A549 (cell line): ENCODE measurements around the gene SUSD5. TPM values are rescaled to one million over a fixed set of nuclear protein-coding genes. Genes with fewer than 3 reads are reported as not detected.

Experiments used
- ATAC-seq, 2 experiments: fragments of 200-7000 bp in 1 of 2; fragments of >200 bp in 1 of 2; cut with Nextera tagmentation in 1 of 2; cut with Tn5 transposase in 1 of 2; 3 replicates each; pipeline versions ENCODE4 v1.8.0 to v1.9.1; 2018 to 2020; ENCODE audit warnings: mild to moderate bottlenecking in 1 of 2, moderate library complexity in 1 of 2
- CTCF ChIA-PET: fragments of 300-600 bp; sonication (Branson Sonifier 250); formaldehyde crosslinking; extraction: SDS; loops from one replicate; lab custom pipeline; 2021; ENCODE audit warnings: antibody characterized with exemption, inconsistent platforms; lab: Yijun Ruan, JAX
- POLR2A ChIA-PET: fragments of 350-600 bp; formaldehyde crosslinking; extraction: SDS; loops from one replicate; lab custom pipeline; 2021; ENCODE audit warnings: antibody characterized with exemption, inconsistent platforms; lab: Yijun Ruan, JAX
- DNase-seq, 2 experiments: peaks; one replicate each; pipeline versions ENCODE4 v3.0.0 to v3.0.0-alpha.2; 2011 to 2016; ENCODE audit warnings: low read depth in 1 of 2, low spot score in 1 of 2
- FAIRE-seq: peaks from 2 replicates; lab custom pipeline; 2011; peaks lifted over from hg19 to GRCh38; lab: Jason Lieb, UNC
- H3K27ac ChIP-seq, 2 experiments: fragments of >200 bp; sonication (Bioruptor Twin); formaldehyde crosslinking; 3 replicates each; pipeline ENCODE4 v1.5.1; 2016 to 2017
- H3K4me1 ChIP-seq: fragments of >200 bp; sonication (Bioruptor Twin); formaldehyde crosslinking; 3 replicates; pipeline ENCODE4 v1.6.1; 2016
- H3K4me2 ChIP-seq: fragments of >200 bp; sonication (Bioruptor Twin); formaldehyde crosslinking; 3 replicates; pipeline ENCODE4 v1.6.1; 2016
- H3K4me3 ChIP-seq: fragments of >200 bp; sonication (Bioruptor Twin); formaldehyde crosslinking; 3 replicates; pipeline ENCODE4 v1.5.1; 2016
- H3K9me3 ChIP-seq: fragments of >200 bp; sonication (Bioruptor Twin); formaldehyde crosslinking; 3 replicates; pipeline ENCODE4 v1.6.1; 2016
- BHLHE40 ChIP-seq: IDR thresholded peaks from 2 replicates; pipeline ENCODE4 v1.6.1; 2012; ENCODE audit warnings: low read depth, low read length, inconsistent platforms
- CBX2 ChIP-seq: fragments of 200-600 bp; sonication (generic); IDR thresholded peaks from 2 replicates; pipeline ENCODE4 v1.6.1; 2016; ENCODE audit warnings: low read depth, mild to moderate bottlenecking, borderline replicate concordance
- CHD4 ChIP-seq: fragments of 200-600 bp; sonication (generic); IDR thresholded peaks from 2 replicates; pipeline ENCODE4 v1.6.1; 2016; ENCODE audit warnings: antibody characterized with exemption, mild to moderate bottlenecking, borderline replicate concordance
- EHF ChIP-seq: fragments of 250-450 bp; sonication (Bioruptor Pico); IDR thresholded peaks from 2 replicates; pipeline ENCODE4 v1.5.0; 2020; ENCODE audit warnings: mild to moderate bottlenecking
- EHMT2 ChIP-seq: fragments of 200-600 bp; sonication (generic); IDR thresholded peaks from 2 replicates; pipeline ENCODE4 v1.6.1; 2016; ENCODE audit warnings: antibody characterized with exemption, low read depth, mild to moderate bottlenecking, moderate library complexity
- ESRRA ChIP-seq: fragments of 150-350 bp; IDR thresholded peaks from 2 replicates; pipeline ENCODE4 v1.6.1; 2014; ENCODE audit warnings: mild to moderate bottlenecking, low read length, borderline replicate concordance
- FOSB ChIP-seq: fragments of 250-450 bp; sonication (Bioruptor Pico); IDR thresholded peaks from 2 replicates; pipeline ENCODE4 v1.5.0; 2020; ENCODE audit warnings: mild to moderate bottlenecking, moderate library complexity
- FOXS1 ChIP-seq: fragments of 250-450 bp; sonication (Bioruptor Pico); IDR thresholded peaks from 2 replicates; pipeline ENCODE4 v1.5.0; 2020; ENCODE audit warnings: mild to moderate bottlenecking, moderate library complexity
- GATA3 ChIP-seq: IDR thresholded peaks from 2 replicates; pipeline ENCODE4 v1.6.1; 2012; ENCODE audit warnings: borderline replicate concordance
- HDAC2 ChIP-seq: fragments of 200-600 bp; sonication (generic); IDR thresholded peaks from 2 replicates; pipeline ENCODE4 v1.6.1; 2016
- HOXA7 ChIP-seq: fragments of 250-450 bp; sonication (Bioruptor Pico); IDR thresholded peaks from 2 replicates; pipeline ENCODE4 v1.5.0; 2020; ENCODE audit warnings: mild to moderate bottlenecking, moderate library complexity
- HOXB5 ChIP-seq: fragments of 250-450 bp; sonication (Bioruptor Pico); IDR thresholded peaks from 2 replicates; pipeline ENCODE4 v1.5.0; 2020; ENCODE audit warnings: mild to moderate bottlenecking, moderate library complexity
- JUN ChIP-seq, 2 experiments: fragments of >200 bp; sonication (Bioruptor Twin); formaldehyde crosslinking; IDR thresholded peaks; 2 replicates in 1 of 2; 3 replicates in 1 of 2; pipeline ENCODE4 v1.6.1; 2016 to 2017
- JUNB ChIP-seq: fragments of >200 bp; sonication (Bioruptor Twin); formaldehyde crosslinking; IDR thresholded peaks from 2 replicates; pipeline ENCODE4 v1.6.1; 2016
- KDM5A ChIP-seq: fragments of 200-600 bp; sonication (generic); IDR thresholded peaks from 2 replicates; pipeline ENCODE4 v1.6.1; 2016; ENCODE audit warnings: antibody characterized with exemption, mild to moderate bottlenecking
- MAFK ChIP-seq: fragments of 450-650 bp; IDR thresholded peaks from 2 replicates; pipeline ENCODE4 v1.6.1; 2014; ENCODE audit not compliant: partially characterized antibody
- NFE2L2 ChIP-seq: fragments of 150-350 bp; conservative IDR thresholded peaks from 2 replicates; pipeline ENCODE4 v1.6.1; 2014; ENCODE audit warnings: low read length
- NPAS2 ChIP-seq: fragments of 250-450 bp; sonication (Bioruptor Pico); IDR thresholded peaks from 2 replicates; pipeline ENCODE4 v1.8.0; 2022; ENCODE audit warnings: mild to moderate bottlenecking, moderate library complexity, borderline replicate concordance
- PHF8 ChIP-seq: fragments of 200-600 bp; sonication (generic); IDR thresholded peaks from 2 replicates; pipeline ENCODE4 v1.6.1; 2016; ENCODE audit warnings: low read depth, mild to moderate bottlenecking, antibody characterized with exemption, moderate library complexity, borderline replicate concordance
- POLR2AphosphoS2 ChIP-seq: conservative IDR thresholded peaks from 2 replicates; pipeline ENCODE4 v1.6.1; 2012; ENCODE audit warnings: low read length, improper control_type of control experiment, inconsistent platforms
- RARB ChIP-seq: fragments of 250-450 bp; sonication (Bioruptor Pico); IDR thresholded peaks from 2 replicates; pipeline ENCODE4 v1.8.0; 2021; ENCODE audit warnings: mild to moderate bottlenecking, moderate library complexity
- RNF2 ChIP-seq: fragments of 200-600 bp; sonication (generic); IDR thresholded peaks from 2 replicates; pipeline ENCODE4 v1.6.1; 2016; ENCODE audit warnings: low read depth, mild to moderate bottlenecking, antibody characterized with exemption, moderate library complexity, borderline replicate concordance
- SREBF2 ChIP-seq: fragments of 450-650 bp; IDR thresholded peaks from 2 replicates; pipeline ENCODE4 v1.6.1; 2014; ENCODE audit warnings: mild to moderate bottlenecking, moderate library complexity
- ZFP36 ChIP-seq: fragments of 450-650 bp; IDR thresholded peaks from 2 replicates; pipeline ENCODE4 v1.6.1; 2014; ENCODE audit warnings: borderline replicate concordance; ENCODE audit not compliant: partially characterized antibody
- ZSCAN20 ChIP-seq: fragments of 250-450 bp; sonication (Bioruptor Pico); IDR thresholded peaks from 2 replicates; pipeline ENCODE4 v1.8.0; 2022; ENCODE audit warnings: mild to moderate bottlenecking, moderate library complexity
- WGBS: methylation state at CpG from one replicate; pipeline ENCODE4 v1.1.6; 2017; ENCODE audit errors: missing lambda C conversion rate; 5-methylcytosine and 5-hydroxymethylcytosine counted together
- polyA minus RNA-seq: library from RNA; depleted of rRNA, polyadenylated mRNA; stranded (reverse); fragments of >200 nt; gene quantifications from 2 replicates; pipeline ENCODE4 v1.2.3, GENCODE V29; 2011; rRNA and poly(A)+ RNA removed
- polyA plus RNA-seq, 4 experiments: library from polyadenylated mRNA; depleted of rRNA in 3 of 4; stranded (reverse); fragments of >200 nt; fragmentation: RNase III in 1 of 4; extraction: RNeasy Plus Mini Kit Qiagen cat#74134 plus additional on column Dnase treatment in 1 of 4; gene quantifications; 2 replicates in 3 of 4; 3 replicates in 1 of 4; pipeline ENCODE4 v1.2.3, GENCODE V29; 2011 to 2017
- TF ChIP-seq, protein P1 (sequence below): fragments of 250-450 bp; sonication (Bioruptor Pico); IDR thresholded peaks from 2 replicates; pipeline ENCODE4 v1.5.0; 2020; ENCODE audit warnings: low read depth, mild to moderate bottlenecking, moderate library complexity
- TF ChIP-seq, protein P2 (sequence below): fragments of 200-600 bp; sonication (generic); IDR thresholded peaks from 2 replicates; pipeline ENCODE4 v1.6.1; 2016; ENCODE audit warnings: antibody characterized with exemption, mild to moderate bottlenecking, moderate library complexity
- TF ChIP-seq, protein P3 (sequence below): IDR thresholded peaks from 2 replicates; pipeline ENCODE4 v1.6.1; 2012
- TF ChIP-seq, protein P4 (sequence below): IDR thresholded peaks from 2 replicates; pipeline ENCODE4 v1.6.1; 2012
- TF ChIP-seq, protein P5 (sequence below): fragments of 250-450 bp; sonication (Bioruptor Pico); IDR thresholded peaks from 2 replicates; pipeline ENCODE4 v1.5.0; 2021; ENCODE audit warnings: mild to moderate bottlenecking, moderate library complexity, borderline replicate concordance

SUSD5 gene
- 0.63 and 0.71 TPM in 2 replicates for polyA plus RNA-seq (2011; rRNA removed)
- polyA plus RNA-seq (2012; cell fraction: cytosol; rRNA removed), result 0.32 and 0.40 TPM in 2 replicates
- 0.52 and 0.58 TPM in 2 replicates for polyA plus RNA-seq (2012; cell fraction: nucleus; rRNA removed)
- 1.7 to 2.0 TPM (median 2.0 TPM) in 3 replicates for polyA plus RNA-seq (2017; fragmentation: RNase III; extraction: RNeasy Plus Mini Kit Qiagen cat#74134 plus additional on column Dnase treatment)
- 0.41 and 0.54 TPM in 2 replicates for polyA minus RNA-seq

DNA sequence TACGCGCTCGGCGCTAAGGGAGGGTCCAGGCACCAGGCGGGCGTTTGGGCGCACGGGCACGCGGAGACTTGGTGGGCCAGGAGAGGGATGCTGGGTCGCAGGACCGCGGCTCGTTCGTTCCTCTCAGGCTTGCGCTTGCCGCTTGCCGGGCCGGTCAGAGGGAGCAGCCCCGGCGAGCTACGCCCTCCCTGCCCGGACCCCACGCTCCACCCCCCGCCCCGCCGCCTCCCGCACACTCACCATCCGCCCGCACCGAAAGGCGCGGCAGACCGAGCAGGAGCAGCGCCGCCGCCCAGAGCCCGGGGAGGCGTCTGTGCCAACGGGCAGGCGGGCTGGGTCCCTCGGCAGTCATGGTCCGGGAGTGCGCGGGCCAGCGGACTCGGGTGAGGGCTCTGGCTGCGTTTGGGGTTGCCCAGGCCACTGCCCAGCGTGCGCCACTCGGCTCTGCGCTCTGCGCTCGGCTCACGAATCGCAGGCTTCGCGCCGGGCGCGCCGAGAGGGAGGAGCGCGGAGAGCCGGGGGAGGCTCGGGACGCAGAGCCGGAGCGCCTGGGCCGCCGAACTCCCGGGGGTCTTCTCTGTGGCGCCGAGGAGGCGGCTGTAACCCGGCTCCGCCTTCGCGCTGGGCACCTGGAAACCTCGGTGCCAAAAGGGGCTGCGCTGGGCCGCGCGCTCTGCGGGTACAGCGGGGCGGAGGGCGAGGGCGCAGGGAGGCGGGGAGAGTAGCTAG lies at the start of gene SUSD5:
SUSD5 (minus strand) TSS at position 365 of the 729 bp plus-strand sequence; CDS start at position 352, 13 bp downstream.
- Histone ChIP-seq H3K4me2 (peak within 1 kb of the TSS; percentile 85), H3K27ac (peak within 1 kb of the TSS; percentile 32 to 80; a peak in 4 of 6 replicates), H3K4me1 (no peaks in the 10 kb centered on the region), H3K4me3 (peak within 1 kb of the TSS; percentile 57), H3K9me3 (no peaks in the 10 kb centered on the region)
- ATAC-seq (peak; percentile 89 to 94), DNase-seq (peak; percentile 31 to 61), FAIRE-seq (no peak)
- ChIA-PET POLR2A (no interaction called here), CTCF (interaction anchor here (1.0 to 1.7 kb wide), 2 partner anchors 22 to 154 kb away, joined by 3 to 6 read pairs; no protein-coding TSS in a partner anchor)
- WGBS, result 0% methylated on average over 5 of the region's 90 CpGs
- TF ChIP-seq FOXS1 (CRISPR knock-in tag), result no peak
- TF ChIP-seq KDM5A, result no peak
- TF ChIP-seq ESRRA, result no peak
- TF ChIP-seq POLR2AphosphoS2, result no peak
- no peak for TF ChIP-seq ZSCAN20 (CRISPR knock-in tag)
- TF ChIP-seq, protein P1, sequence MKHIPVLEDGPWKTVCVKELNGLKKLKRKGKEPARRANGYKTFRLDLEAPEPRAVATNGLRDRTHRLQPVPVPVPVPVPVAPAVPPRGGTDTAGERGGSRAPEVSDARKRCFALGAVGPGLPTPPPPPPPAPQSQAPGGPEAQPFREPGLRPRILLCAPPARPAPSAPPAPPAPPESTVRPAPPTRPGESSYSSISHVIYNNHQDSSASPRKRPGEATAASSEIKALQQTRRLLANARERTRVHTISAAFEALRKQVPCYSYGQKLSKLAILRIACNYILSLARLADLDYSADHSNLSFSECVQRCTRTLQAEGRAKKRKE (CRISPR knock-in tag), result no peak
- TF ChIP-seq, protein P2, sequence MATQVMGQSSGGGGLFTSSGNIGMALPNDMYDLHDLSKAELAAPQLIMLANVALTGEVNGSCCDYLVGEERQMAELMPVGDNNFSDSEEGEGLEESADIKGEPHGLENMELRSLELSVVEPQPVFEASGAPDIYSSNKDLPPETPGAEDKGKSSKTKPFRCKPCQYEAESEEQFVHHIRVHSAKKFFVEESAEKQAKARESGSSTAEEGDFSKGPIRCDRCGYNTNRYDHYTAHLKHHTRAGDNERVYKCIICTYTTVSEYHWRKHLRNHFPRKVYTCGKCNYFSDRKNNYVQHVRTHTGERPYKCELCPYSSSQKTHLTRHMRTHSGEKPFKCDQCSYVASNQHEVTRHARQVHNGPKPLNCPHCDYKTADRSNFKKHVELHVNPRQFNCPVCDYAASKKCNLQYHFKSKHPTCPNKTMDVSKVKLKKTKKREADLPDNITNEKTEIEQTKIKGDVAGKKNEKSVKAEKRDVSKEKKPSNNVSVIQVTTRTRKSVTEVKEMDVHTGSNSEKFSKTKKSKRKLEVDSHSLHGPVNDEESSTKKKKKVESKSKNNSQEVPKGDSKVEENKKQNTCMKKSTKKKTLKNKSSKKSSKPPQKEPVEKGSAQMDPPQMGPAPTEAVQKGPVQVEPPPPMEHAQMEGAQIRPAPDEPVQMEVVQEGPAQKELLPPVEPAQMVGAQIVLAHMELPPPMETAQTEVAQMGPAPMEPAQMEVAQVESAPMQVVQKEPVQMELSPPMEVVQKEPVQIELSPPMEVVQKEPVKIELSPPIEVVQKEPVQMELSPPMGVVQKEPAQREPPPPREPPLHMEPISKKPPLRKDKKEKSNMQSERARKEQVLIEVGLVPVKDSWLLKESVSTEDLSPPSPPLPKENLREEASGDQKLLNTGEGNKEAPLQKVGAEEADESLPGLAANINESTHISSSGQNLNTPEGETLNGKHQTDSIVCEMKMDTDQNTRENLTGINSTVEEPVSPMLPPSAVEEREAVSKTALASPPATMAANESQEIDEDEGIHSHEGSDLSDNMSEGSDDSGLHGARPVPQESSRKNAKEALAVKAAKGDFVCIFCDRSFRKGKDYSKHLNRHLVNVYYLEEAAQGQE, result no peak
- no peak for TF ChIP-seq HOXB5 (CRISPR knock-in tag)
- no peak for TF ChIP-seq HOXA7 (CRISPR knock-in tag)
- TF ChIP-seq JUNB, result no peak
- TF ChIP-seq, protein P3, sequence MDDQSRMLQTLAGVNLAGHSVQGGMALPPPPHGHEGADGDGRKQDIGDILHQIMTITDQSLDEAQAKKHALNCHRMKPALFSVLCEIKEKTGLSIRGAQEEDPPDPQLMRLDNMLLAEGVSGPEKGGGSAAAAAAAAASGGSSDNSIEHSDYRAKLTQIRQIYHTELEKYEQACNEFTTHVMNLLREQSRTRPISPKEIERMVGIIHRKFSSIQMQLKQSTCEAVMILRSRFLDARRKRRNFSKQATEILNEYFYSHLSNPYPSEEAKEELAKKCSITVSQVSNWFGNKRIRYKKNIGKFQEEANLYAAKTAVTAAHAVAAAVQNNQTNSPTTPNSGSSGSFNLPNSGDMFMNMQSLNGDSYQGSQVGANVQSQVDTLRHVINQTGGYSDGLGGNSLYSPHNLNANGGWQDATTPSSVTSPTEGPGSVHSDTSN, result no peak
- no peak for TF ChIP-seq CBX2
- 0 out of 2 replicates have a peak, but pooled peaks have one; percentile 16 for TF ChIP-seq PHF8
- no peak for TF ChIP-seq SREBF2
- no peak for TF ChIP-seq CHD4
- TF ChIP-seq, protein P4, sequence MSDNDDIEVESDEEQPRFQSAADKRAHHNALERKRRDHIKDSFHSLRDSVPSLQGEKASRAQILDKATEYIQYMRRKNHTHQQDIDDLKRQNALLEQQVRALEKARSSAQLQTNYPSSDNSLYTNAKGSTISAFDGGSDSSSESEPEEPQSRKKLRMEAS, result peak; percentile 18; the same call in 1 of the 2 replicates
- no peak for TF ChIP-seq GATA3
- no peak for TF ChIP-seq NFE2L2
- TF ChIP-seq FOSB (CRISPR knock-in tag), result no peak
- TF ChIP-seq, protein P5, sequence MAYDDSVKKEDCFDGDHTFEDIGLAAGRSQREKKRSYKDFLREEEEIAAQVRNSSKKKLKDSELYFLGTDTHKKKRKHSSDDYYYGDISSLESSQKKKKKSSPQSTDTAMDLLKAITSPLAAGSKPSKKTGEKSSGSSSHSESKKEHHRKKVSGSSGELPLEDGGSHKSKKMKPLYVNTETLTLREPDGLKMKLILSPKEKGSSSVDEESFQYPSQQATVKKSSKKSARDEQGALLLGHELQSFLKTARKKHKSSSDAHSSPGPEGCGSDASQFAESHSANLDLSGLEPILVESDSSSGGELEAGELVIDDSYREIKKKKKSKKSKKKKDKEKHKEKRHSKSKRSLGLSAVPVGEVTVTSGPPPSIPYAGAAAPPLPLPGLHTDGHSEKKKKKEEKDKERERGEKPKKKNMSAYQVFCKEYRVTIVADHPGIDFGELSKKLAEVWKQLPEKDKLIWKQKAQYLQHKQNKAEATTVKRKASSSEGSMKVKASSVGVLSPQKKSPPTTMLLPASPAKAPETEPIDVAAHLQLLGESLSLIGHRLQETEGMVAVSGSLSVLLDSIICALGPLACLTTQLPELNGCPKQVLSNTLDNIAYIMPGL (CRISPR knock-in tag), result no peak
- TF ChIP-seq RARB, result no peak
- TF ChIP-seq JUN (IDR thresholded peaks at IDR 0.05), result no peak
- no peak for TF ChIP-seq MAFK
- no peak for TF ChIP-seq EHF (CRISPR knock-in tag)
- no peak for TF ChIP-seq NPAS2 (CRISPR knock-in tag)
- TF ChIP-seq RNF2, result peak; percentile 47; the same call in 1 of the 2 replicates
- TF ChIP-seq HDAC2, result peak; percentile 99
- no peak for TF ChIP-seq BHLHE40
- TF ChIP-seq ZFP36, result no peak
- no peak for TF ChIP-seq EHMT2
